GM19025 (cell line): Measurements from ENCODE around the gene ZNF81.
"Not testable (repeated sequence)": the region's sequence is repeated elsewhere in the genome, so short reads cannot be mapped to it uniquely, and the experiment has no call there.

Experiments
- ATAC-seq: cut with Tn5 transposase; IDR thresholded peaks from one replicate; pipeline ENCODE4 v1.9.1; 2021; ENCODE audit warnings: mild to moderate bottlenecking, low read depth, moderate library complexity; ENCODE audit not compliant: unreplicated experiment

The ZNF81 gene

DNA sequence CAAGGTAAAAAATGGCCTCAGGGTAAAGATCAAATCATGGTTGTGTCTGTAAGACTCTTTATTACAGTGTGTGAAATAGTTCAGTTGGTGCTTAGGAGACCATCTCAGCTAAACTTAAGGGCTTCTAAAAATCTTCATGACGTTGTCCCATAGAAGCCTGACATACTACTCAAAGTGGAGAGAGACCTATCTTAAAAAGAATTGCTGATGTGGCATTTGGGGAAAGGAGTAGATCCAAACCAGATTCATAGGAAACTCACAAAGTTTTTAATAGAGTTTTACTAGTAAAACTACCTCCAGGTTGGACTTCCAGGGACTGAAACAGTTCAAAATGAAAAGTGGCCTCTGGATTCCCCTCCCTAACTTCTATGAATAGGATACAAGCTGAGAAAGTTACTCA is 81.6 kb downstream of the ZNF81 start:
- no peak for ATAC-seq

DNA sequence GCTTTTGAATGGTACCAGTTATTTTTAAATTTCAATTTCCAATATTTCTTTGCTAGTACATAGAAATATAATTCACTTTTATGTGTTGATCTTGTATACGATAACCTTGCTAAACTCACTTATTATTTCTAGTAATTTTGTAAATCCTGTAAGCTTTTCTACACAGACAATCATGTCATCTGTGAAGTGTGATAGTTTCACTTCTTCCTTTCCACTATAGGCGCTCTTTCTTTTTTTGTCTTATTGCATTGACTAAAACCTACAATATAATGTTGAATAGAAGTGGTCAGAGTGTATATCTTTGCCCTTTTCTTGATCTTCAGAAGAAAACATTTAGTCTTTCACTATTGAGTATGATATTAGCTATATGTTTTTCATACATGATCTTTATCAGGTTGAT is 90.5 kb downstream of the ZNF81 start:
- no peak for ATAC-seq

DNA sequence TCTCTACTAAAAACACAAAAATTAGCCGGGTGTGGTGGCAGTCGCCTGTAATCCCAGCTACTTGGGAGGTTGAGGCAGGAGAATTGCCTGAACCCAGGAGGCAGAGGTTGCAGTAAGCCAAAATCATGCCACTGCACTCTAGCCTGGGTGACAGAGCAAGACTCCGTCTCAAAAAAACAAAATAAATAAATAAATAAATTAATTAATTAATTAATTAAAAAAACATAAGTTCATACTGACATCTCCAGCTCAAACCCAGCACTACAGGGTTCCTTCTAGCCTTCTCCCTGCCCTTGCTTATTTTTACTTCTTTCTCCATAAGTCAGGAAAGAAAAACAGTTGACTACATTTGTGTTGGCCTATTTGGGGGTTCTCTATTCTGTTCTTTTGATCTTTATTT is 95.3 kb downstream of the ZNF81 start:
- ATAC-seq: not testable (repeated sequence)

DNA sequence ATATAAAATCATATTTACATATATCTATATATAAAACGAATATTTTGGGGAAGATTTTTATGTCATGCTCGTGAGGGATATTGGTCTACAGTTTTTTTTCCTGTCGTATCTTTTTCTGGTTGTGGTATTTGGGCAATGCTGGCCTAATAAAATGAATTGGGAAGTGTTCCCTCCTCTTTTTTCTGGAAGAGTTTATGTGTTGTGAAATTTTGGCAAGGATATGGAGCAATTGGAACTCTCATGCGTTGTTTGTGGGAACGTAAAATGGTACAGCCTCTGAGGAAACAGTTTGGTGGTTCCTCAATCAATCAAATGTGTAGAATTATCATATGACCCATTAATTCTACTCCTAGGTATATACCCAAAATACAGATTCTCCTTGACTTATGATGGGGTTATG is 97.2 kb downstream of the ZNF81 start:
- no peak for ATAC-seq

DNA sequence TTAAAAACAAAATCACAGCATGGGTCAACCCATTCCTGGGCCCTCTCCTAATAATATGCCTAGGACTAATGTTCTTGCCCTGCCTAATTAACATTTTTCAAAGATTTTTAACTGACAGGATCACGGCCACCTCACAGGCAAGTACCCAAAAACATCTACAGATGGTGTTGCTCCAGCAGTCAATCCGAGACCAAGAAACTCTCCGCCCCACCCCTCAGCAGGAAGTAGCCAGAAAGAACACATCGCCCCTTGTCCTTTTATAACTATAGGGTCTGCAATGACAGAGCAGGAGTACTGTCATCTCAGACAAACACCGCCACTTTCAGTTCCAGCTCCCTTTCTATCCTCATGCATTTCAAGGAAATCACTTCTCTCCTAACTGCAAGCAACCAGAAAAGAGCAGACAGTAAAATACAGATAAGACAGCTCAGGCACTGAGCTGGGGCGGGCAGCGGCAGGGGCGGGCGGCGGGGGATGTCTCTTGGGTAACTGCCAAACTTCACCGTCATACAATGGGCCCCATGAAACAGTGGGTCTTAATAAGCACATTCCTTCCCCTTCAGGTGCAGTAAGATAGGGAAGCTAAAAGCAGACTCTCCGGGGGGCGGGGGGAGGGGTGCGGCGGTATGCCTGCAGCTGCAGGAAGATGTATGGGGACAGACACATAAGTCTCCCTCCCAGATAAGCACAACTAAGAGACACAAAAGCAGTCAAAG is 99.7 kb downstream of the ZNF81 start:
- no peak for ATAC-seq

DNA sequence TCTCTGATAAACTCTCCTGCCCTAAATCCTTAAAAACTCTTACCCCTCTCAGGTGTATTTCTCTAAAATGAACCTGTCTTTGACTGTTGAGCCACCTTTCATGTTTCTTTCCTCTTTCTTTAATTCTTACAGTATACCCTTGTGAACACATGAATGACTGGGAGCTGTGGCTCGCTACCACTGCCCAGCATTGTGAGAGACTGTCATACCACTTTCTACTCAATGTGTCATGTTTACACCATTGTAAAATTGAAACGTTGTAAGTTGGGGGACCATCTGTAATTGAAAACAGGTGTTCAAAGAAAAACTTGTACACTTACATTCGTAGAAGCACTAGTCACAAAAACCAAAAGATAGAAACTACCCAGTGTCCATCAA is 100.2 kb downstream of the ZNF81 start:
- ATAC-seq: no peak

DNA sequence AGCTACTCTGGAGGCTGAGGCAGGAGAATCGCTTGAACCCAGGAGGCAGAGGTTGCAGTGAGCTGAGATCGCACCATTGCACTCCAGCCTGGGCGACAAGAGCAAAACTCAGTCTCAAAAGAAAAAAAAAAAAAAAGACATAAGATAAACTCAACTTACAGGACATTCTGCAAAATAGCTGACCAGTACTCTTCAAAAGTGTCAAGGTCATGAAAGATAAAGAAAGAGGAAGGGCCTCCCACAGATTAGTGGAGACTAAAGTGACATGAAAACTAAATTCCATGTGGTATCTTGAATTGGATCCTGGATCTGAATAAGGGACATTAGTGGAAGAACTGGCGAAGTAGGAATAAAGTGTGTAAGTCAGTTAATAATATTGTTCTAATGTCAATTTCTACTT is 103.7 kb downstream of the ZNF81 start:
- ATAC-seq: no peak

DNA sequence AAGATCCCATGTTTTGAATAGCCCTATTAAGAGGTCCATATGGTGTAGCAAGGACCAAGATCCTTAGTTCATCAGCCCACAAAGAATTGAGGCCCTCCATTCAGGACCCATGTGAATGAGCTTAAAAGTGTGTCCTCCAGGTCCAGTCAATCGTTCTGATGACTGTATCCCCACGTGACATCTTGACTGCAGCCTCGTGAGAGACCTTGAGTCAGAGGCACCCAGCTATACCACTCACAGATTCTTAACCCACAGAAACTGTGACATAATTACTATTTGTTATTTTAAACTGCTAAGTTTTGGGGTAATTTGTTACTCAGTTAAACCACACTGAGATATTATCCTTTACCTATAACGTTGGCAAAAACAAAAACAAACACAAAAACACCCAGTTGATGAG is 104.7 kb downstream of the ZNF81 start:
- ATAC-seq: no peak

DNA sequence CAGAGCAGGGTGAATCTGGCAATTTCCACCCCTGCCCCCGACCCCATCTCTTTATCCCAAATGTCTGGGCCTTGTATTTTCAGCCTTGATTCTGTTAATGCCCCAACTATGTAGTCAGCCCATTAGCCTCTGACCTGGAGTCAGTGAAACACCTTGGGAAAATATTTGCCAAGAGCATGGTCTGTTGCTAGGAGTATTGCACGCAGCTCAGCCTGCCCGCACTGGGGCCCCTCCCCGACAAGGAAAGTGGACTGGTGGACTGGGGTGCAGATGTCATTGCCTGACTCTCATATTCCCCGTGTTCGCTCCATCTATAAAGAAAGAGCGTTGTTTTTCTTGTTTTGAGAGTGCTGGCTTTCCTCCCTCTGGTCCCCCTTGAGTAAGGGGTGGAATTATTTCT is 118.6 kb downstream of the ZNF81 start:
- ATAC-seq: not testable (repeated sequence)

DNA sequence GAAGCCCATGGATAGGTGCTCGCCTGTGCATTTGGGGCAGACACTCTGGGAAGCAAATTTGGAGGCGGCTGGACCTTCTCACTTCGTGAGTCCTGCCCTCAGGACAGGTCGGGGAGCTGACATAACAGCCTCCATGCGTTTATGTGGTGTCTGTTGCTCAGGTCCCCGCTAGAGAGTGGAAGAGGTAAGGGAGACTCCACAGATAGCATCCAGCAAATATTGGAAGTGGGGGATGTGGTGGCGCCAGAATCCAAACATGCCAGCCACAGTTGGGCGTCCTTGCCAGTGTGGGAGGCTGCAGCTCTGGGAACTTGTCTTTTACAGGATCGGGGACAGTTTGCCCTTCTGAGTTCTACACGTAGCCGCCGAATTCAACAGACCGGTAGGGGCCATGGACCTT is 119.3 kb downstream of the ZNF81 start:
- no peak for ATAC-seq

DNA sequence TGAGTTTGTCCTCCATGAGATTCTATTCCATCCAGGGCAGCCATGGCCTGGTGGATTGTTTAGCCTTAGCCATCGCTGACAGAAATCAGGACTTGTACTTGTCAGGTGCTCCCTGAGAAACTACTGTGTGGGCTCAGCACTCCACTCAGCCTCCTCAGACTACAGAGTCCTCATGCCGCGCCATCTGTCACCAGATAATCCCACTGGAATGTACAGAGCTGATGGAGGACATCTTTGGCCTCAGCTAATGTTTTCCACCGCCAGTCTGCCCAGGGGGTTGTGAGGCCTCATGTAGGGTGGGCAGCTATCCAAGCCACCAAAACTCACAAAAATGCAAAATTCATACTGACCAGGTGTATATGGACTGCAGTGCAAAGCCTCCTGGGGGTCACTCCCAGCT is 121.5 kb downstream of the ZNF81 start:
- not testable (repeated sequence) for ATAC-seq

DNA sequence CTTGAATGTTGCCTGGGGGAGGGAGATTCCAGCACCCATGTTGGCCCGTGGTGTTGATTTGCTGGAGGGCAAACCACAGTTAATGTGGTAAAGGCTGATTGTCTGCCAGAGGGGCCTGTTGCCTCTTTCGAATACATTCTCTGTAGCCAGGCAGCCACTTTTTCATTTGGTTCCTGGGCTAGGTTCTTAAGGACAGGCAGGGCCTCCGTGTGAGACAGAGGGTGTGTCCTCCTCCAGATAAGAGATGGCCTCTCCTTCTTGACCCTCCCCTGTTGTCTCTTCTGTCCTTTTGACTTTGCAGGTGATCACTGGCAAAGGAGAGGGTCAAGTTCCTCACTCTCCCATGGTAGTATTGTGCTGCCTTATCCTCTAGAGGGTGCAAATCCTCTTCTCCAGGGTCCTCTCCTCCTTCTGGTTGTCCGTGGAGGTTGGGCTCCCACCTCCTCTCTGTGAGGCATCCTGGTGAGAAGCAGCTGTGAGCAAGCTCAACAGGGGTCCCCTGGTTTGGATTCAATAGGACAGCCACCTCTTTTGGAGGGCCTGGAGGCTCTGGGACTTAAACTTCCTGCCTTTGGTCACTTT is 122.2 kb downstream of the ZNF81 start:
- no peak for ATAC-seq

DNA sequence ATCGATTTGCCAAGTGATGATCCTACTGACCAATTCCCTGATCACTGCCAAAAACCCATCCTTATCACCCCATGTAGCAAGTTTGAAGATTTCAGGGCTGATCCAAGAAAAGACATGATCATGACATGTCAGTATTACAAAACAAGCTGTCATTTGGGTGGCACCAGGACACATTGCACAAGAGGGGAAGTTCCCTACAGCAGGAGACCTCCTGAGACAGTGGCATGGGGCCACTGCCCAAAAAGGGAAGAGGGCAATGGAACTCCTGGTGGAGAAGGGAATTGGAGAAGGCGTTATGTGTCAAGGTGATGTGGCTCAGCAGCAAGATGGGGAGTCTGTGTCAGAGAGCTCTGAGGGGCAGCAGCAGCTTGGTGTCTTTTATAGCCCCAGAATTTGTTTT is 123.7 kb downstream of the ZNF81 start:
- no peak for ATAC-seq

DNA sequence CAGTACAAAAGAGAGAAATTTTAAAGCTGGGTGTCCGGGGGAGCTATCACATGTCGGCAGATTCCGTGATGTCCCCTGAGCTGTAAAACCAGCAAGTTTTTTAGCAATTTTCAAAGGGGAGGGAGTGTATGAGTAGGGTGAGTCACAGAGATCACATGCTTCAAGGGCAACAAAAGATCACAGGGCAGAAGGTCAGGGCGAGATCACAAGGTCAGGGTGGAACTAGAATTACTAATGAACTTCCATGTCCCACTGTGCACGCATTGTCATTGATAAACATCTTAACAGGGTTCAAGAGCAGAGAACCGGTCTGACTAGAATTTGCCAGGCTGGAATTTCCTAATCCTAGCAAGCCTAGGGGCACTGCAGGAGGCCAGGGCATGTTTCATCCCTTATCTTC is 125.1 kb downstream of the ZNF81 start:
- not testable (repeated sequence) for ATAC-seq

DNA sequence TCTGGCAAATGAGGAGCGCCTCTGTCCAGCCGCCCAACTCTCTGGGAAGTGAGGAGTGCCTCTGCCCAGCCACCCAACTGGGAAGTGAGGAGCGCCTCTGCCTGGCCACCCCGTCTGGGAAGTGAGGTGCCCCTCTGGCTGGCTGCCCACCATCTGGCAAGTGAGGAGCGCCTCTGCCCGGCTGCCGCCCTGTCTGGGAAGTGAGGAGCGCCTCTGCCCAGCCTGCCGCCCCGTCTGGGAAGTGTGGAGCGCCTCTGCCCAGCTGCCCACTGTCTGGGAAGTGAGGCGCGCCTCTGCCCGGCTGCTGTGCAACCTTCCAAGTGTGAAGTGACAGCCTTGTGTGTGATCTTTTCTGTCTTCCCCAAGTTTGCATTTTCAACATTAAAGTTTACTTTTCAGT is 128.8 kb downstream of the ZNF81 start:
- not testable (repeated sequence) for ATAC-seq
